NCI-H748 treated with DMSO at 0.1 percent for 48 hours (cell line): ENCODE results near the gene MROH7.

Experiments used
- DNase-seq: peaks from one replicate; lab custom pipeline; 2025; lab: John Stamatoyannopoulos, UW

Gene MROH7

GRCh38 chr1:54698346-54698745 is 56.8 kb downstream of the MROH7 start:
- DNase-seq: no peak

- DNase-seq: no peak
These were observed 58.4 kb downstream of the MROH7 start for GRCh38 chr1:54699936-54700525.

- no peak for DNase-seq
These were observed 59.5 kb downstream of the MROH7 start for GRCh38 chr1:54701066-54701465.

GRCh38 chr1:54701996-54702395 is 60.4 kb downstream of the MROH7 start:
- DNase-seq: no peak

- DNase-seq: no peak
These were observed 61.9 kb downstream of the MROH7 start for GRCh38 chr1:54703471-54703870.

GRCh38 chr1:54705153-54705552 is 63.6 kb downstream of the MROH7 start:
- no peak for DNase-seq

- no peak for DNase-seq
These were observed 64.8 kb downstream of the MROH7 start for GRCh38 chr1:54706419-54706818.

GRCh38 chr1:54708385-54708784 is 66.8 kb downstream of the MROH7 start:
- DNase-seq: no peak

- DNase-seq: no peak
These were observed 68.1 kb downstream of the MROH7 start for GRCh38 chr1:54709547-54710292.

- DNase-seq: no peak
These were observed 68.8 kb downstream of the MROH7 start for GRCh38 chr1:54710434-54710833.

- DNase-seq: no peak
These were observed 69.3 kb downstream of the MROH7 start for GRCh38 chr1:54710841-54711240.

- no peak for DNase-seq
These were observed 70.0 kb downstream of the MROH7 start for GRCh38 chr1:54711536-54711935.

GRCh38 chr1:54714881-54715492 is 73.4 kb downstream of the MROH7 start:
- no peak for DNase-seq

- peak; percentile 65 for DNase-seq
These were observed 74.1 kb downstream of the MROH7 start, which contains the start of gene TTC4 for GRCh38 chr1:54715493-54716298. TTC4 (plus strand) TSS chr1:54715861; CDS start chr1:54715909, 48 bp downstream.

GRCh38 chr1:54716299-54717047 is 74.9 kb downstream of the MROH7 start:
- no peak for DNase-seq

- no peak for DNase-seq
These were observed 80.1 kb downstream of the MROH7 start for GRCh38 chr1:54721719-54722118.

- DNase-seq: no peak
These were observed 82.4 kb downstream of the MROH7 start for GRCh38 chr1:54723985-54724384.

- DNase-seq: no peak
These were observed 83.2 kb downstream of the MROH7 start for GRCh38 chr1:54724771-54725170.

GRCh38 chr1:54728027-54728426 is 86.4 kb downstream of the MROH7 start:
- no peak for DNase-seq

- DNase-seq: no peak
These were observed 95.1 kb downstream of the MROH7 start for GRCh38 chr1:54736685-54737084.

- DNase-seq: no peak
These were observed 96.7 kb downstream of the MROH7 start for GRCh38 chr1:54738244-54738643.

GRCh38 chr1:54741531-54741930 is 99.9 kb downstream of the MROH7 start:
- no peak for DNase-seq
